Lung (tissue), 12 donors: ENCODE results near the gene PPP1R1A. TPM values are rescaled to one million over a fixed set of nuclear protein-coding genes. Genes with fewer than 3 reads are reported as not detected.

Source experiments
- ATAC-seq: fragments of 200-7000 bp; cut with Tn5 transposase; one replicate; pipeline ENCODE4 v1.9.1; 2020; ENCODE audit warnings: moderate number of reproducible peaks; ENCODE audit not compliant: insufficient read depth, low FRiP score
- DNase-seq, 3 donors: peaks; one replicate each; pipeline ENCODE4 v3.0.0-alpha.2; 2013 to 2017
- H3K27ac ChIP-seq, 2 donors: one replicate each; pipeline ENCODE4 v1.5.1; 2013; ENCODE audit warnings: mild to moderate bottlenecking in 2 of 2, moderate library complexity in 2 of 2, control low read depth in 1 of 2, inconsistent platforms in 1 of 2, low read depth in 1 of 2, low read length in 1 of 2
- H3K27me3 ChIP-seq, 3 donors: one replicate each; pipeline ENCODE4 v1.5.1; 2013; ENCODE audit warnings: low read length in 2 of 3; ENCODE audit not compliant: control insufficient read depth in 3 of 3, insufficient read depth in 3 of 3
- H3K36me3 ChIP-seq, 4 donors: one replicate each; pipeline ENCODE4 v1.5.1; 2013; ENCODE audit warnings: low read length in 4 of 4, mild to moderate bottlenecking in 1 of 4, moderate library complexity in 1 of 4; ENCODE audit not compliant: control insufficient read depth in 4 of 4, insufficient read depth in 4 of 4
- H3K4me1 ChIP-seq, 5 donors: one replicate each; pipeline ENCODE4 v1.5.1; 2013; ENCODE audit warnings: low read length in 5 of 5, mild to moderate bottlenecking in 2 of 5, moderate library complexity in 1 of 5; ENCODE audit not compliant: control insufficient read depth in 5 of 5, insufficient read depth in 5 of 5
- H3K4me3 ChIP-seq: one replicate; pipeline ENCODE4 v1.5.1; 2013; ENCODE audit warnings: mild to moderate bottlenecking, control low read depth, moderate library complexity
- H3K9ac ChIP-seq, 2 donors: one replicate each; pipeline ENCODE4 v1.5.1; 2013; ENCODE audit warnings: low read length in 2 of 2, control low read depth in 1 of 2; ENCODE audit not compliant: insufficient read depth in 1 of 2
- H3K9me3 ChIP-seq, 4 donors: one replicate each; pipeline ENCODE4 v1.5.1; 2013; ENCODE audit warnings: low read length in 3 of 4, mild to moderate bottlenecking in 1 of 4, moderate library complexity in 1 of 4; ENCODE audit not compliant: control insufficient read depth in 4 of 4, insufficient read depth in 3 of 4
- WGBS, 2 donors: extraction: QIAGEN DNeasy Blood & Tissue Kit; methylation state at CpG; one replicate each; pipeline ENCODE4 v1.1.7; 2013; 5-methylcytosine and 5-hydroxymethylcytosine counted together
- polyA plus RNA-seq, 2 donors: library from polyadenylated mRNA; stranded (reverse); fragments of 200-250 nt; gene quantifications; one replicate each; pipeline ENCODE4 v1.2.1, GENCODE V29; 2013
- total RNA-seq, 2 donors: library from RNA; depleted of rRNA in 1 of 2; stranded (reverse); fragments of >200 nt in 1 of 2; gene quantifications; one replicate each; pipeline ENCODE4 v1.2.1, GENCODE V29; 2014 to 2021
- TF ChIP-seq, protein P1 (sequence below): IDR thresholded peaks from 2 replicates; pipeline ENCODE4 v1.5.1; 2012; ENCODE audit warnings: mild to moderate bottlenecking; ENCODE audit errors: control extremely low read depth, extremely low read depth
- donor health status: control.
- donor health status: control.
- donor health status: Bipolar disorder and iron deficiency.
- donor health status: healthy.
- donor health status: DM: yes; HTN: yes; CAD: no.

Gene PPP1R1A
- total and polyA plus RNA-seq, 4 donors: 0.15 to 0.98 (median 0.69) TPM

DNA sequence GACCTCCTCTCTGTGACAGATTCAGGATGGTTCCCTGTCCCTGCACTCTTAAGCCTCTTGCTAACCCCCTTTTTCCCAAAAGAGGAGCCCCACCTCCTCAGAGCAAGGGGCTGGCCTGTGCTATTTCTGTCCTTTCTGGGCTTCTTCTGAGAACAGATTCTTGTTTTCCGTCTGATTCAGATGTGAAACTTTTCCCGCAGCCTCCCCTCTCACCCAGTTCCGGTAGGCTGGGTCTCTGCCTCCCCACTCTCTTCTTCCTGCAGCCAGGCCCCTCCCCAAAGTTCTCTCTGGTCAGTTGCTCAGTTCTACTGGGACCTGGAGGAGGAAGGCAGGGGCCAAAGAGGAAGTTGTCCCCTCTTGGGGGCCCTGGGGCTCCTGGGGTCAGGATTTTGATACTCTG lies 27.3 kb downstream of the PPP1R1A start:
- ATAC-seq (no peak), DNase-seq (peak in 1 of 3 donors; percentile 51)
- Histone ChIP-seq H3K36me3 (no peaks in the 10 kb centered on the region), H3K4me3 (no peak overlapping the region), H3K9me3 (peaks cover 0 to 1% (median 0%) of the 10 kb centered on the region in 4 donors), H3K9ac (peak overlapping the region in 1 of 2 donors; percentile 89), H3K27me3 (peaks cover 0 to 8% (median 0%) of the 10 kb centered on the region in 3 donors), H3K4me1 (peaks cover 0 to 15% (median 4%) of the 10 kb centered on the region in 5 donors), H3K27ac (peak overlapping the region; percentile 4 to 34)
- TF ChIP-seq, protein P1, sequence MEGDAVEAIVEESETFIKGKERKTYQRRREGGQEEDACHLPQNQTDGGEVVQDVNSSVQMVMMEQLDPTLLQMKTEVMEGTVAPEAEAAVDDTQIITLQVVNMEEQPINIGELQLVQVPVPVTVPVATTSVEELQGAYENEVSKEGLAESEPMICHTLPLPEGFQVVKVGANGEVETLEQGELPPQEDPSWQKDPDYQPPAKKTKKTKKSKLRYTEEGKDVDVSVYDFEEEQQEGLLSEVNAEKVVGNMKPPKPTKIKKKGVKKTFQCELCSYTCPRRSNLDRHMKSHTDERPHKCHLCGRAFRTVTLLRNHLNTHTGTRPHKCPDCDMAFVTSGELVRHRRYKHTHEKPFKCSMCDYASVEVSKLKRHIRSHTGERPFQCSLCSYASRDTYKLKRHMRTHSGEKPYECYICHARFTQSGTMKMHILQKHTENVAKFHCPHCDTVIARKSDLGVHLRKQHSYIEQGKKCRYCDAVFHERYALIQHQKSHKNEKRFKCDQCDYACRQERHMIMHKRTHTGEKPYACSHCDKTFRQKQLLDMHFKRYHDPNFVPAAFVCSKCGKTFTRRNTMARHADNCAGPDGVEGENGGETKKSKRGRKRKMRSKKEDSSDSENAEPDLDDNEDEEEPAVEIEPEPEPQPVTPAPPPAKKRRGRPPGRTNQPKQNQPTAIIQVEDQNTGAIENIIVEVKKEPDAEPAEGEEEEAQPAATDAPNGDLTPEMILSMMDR: no peak
- 18 to 19% methylated on average over 3 of the region's 3 CpGs for WGBS, 2 donors

DNA sequence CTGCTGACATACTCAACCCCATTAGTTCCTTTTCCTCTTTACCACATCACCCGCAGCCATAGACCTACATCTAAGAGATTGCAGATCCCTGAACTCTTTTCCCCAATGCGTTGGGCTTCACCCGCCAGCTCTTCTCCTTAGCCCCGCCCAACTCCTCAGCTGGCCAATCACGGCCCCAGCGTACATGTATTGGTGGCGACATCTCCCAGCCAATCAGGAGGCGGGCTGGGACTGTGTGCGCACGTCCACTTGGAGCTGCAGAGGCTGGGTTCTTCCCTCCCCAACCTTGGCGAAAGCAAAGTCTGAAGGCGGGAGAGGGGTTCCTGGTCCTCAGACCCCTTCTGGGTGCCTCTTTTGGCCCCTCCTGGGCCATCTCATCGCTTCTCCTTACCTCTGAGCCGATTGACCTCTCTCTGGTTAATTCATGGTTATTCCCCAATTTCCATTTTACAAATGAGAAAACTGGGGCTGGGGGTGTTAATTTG lies 28.0 kb downstream of the PPP1R1A start:
- H3K27me3 ChIP-seq: peaks cover 0 to 14% (median 0%) of the 10 kb centered on the region in 3 donors
- TF ChIP-seq, protein P1: no peak
- ATAC-seq (peak; percentile 98), DNase-seq (peak; percentile 88 to 96 (median 95))
- H3K9ac ChIP-seq: peak overlapping the region; percentile 47 to 89
- H3K27ac ChIP-seq: peak overlapping the region in 1 of 2 donors; percentile 4
- 2 to 3% methylated on average over 14 of the region's 14 CpGs for WGBS, 2 donors
- no peaks in the 10 kb centered on the region for H3K9me3 ChIP-seq
- H3K4me1 ChIP-seq: peaks cover 0 to 15% (median 4%) of the 10 kb centered on the region in 5 donors
- no peaks in the 10 kb centered on the region for H3K36me3 ChIP-seq
- no peak overlapping the region for H3K4me3 ChIP-seq

DNA sequence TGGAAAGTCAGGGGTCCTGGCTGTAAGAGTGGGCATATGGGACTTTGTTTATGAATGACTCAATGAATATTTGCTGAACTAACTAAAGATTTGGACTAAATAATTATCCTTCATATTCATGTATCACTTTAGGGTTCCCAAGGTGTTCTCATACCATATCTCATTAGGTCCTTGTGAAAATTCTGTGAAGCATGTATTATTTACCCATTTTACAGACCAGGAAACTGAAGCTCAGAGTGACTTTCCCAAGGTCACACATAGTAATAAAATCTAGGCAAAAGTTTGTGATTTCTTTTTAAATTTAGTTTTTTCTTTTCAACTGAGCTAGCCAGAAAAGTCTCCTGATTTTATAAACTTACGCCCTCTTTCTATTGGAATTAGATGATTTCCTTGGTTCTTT lies 29.7 kb downstream of the PPP1R1A start:
- H3K36me3 ChIP-seq: no peaks in the 10 kb centered on the region

More for the DNA sequence above, 29.7 kb downstream of the PPP1R1A start:
- WGBS, 2 donors: 94 to 100% methylated on average over 1 of the region's 1 CpG
- TF ChIP-seq, protein P1: no peak
- no peak for ATAC-seq
- Histone ChIP-seq H3K4me1 (peaks cover 0 to 15% (median 4%) of the 10 kb centered on the region in 5 donors), H3K9ac (no peak overlapping the region), H3K27ac (no peak overlapping the region), H3K4me3 (no peak overlapping the region), H3K9me3 (no peaks in the 10 kb centered on the region), H3K27me3 (peaks cover 3 to 23% (median 5%) of the 10 kb centered on the region in 3 donors)
- no peak for DNase-seq
